Measurements from ENCODE around the gene C1orf105. TPM values are rescaled to one million over a fixed set of nuclear protein-coding genes. Genes with fewer than 3 reads are reported as not detected.

Gene C1orf105
- total and polyA plus RNA-seq, 8 donors = 0.27 TPM; not detected in 7

DNA sequence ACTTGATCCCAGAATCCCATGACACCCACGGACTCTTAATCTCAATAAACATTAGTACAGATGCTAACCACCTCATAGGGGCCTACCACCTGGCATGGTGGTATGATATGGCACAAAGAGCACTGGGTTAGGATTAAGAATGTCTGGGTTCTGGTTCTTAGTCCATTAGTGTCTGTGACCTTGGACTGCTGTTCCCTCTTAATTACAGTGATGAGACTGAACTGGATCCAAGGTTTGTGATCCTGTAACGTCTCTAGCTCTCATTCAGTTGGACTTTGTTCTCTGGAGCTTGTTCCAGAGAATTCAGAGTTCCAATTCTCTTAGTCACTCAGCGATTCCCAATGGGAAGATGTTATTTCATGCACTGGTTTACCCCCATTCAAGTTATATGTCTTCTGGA is 47.0 kb downstream of the C1orf105 start:
- intact Hi-C loops (cut with DNase I) = no loop called here
- Histone ChIP-seq H3K9me3 (no peaks in the 10 kb centered on the region), H3K27me3 (no peaks in the 10 kb centered on the region), H3K36me3 (no peaks in the 10 kb centered on the region), H3K4me1 (no peaks in the 10 kb centered on the region), H3K27ac (no peak overlapping the region), H3K4me3 (no peak overlapping the region)
- ATAC-seq = no peak
- no peak for TF ChIP-seq CTCF (IDR thresholded peaks at IDR 0.05)
- DNase-seq = no peak

DNA sequence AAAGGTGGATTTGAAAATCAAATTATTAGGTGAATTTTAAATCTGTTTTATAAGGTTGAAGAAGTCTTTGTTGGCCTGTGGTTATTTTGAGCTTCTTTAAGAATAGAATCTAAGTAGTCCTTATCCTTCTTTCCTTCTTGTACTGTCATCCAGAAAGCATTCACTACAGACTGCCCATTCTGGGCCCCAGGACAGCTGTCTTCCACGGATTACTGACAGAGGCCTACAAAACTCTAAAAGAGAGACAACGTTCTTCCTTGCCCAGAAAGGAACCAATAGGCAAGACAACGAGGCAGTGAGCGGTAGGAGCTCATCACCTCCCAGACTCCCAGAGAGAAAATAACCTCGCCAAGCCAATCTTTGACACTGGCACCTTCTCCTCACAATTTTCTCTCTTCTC is 47.8 kb downstream of the C1orf105 start:
- H3K36me3 ChIP-seq = no peaks in the 10 kb centered on the region
- ATAC-seq = no peak
- H3K4me3 ChIP-seq = no peak overlapping the region
- no peaks in the 10 kb centered on the region for H3K27me3 ChIP-seq
- no peak for TF ChIP-seq CTCF (IDR thresholded peaks at IDR 0.05)
- no peak for DNase-seq
- H3K9me3 ChIP-seq = no peaks in the 10 kb centered on the region
- no peak overlapping the region for H3K27ac ChIP-seq
- peaks cover 3 to 6% of the 10 kb centered on the region in 2 donors for H3K4me1 ChIP-seq
- intact Hi-C loops (cut with DNase I) = no loop called here

- intact Hi-C loops (cut with DNase I) = no loop called here
- Histone ChIP-seq H3K36me3 (no peaks in the 10 kb centered on the region), H3K4me3 (no peak overlapping the region), H3K27ac (no peak overlapping the region), H3K4me1 (peaks cover 3 to 14% of the 10 kb centered on the region in 2 donors), H3K27me3 (no peaks in the 10 kb centered on the region), H3K9me3 (no peaks in the 10 kb centered on the region)
- DNase-seq (no peak), ATAC-seq (no peak)
- TF ChIP-seq CTCF (IDR thresholded peaks at IDR 0.05) = no peak
Observed at GRCh38 chr1:172469717-172470116, 49.2 kb downstream of the C1orf105 start.

GRCh38 chr1:172470149-172470548 is 49.7 kb downstream of the C1orf105 start:
- intact Hi-C loops (cut with DNase I) = no loop called here
- H3K4me3 ChIP-seq = no peak overlapping the region
- H3K27me3 ChIP-seq = no peaks in the 10 kb centered on the region
- ATAC-seq (no peak), DNase-seq (no peak)
- no peak overlapping the region for H3K27ac ChIP-seq
- TF ChIP-seq CTCF (IDR thresholded peaks at IDR 0.05) = no peak
- peaks cover 3 to 14% of the 10 kb centered on the region in 2 donors for H3K4me1 ChIP-seq
- H3K9me3 ChIP-seq = no peaks in the 10 kb centered on the region
- no peaks in the 10 kb centered on the region for H3K36me3 ChIP-seq

- intact Hi-C loops (cut with DNase I) = no loop called here
- Histone ChIP-seq H3K9me3 (no peaks in the 10 kb centered on the region), H3K27ac (no peak overlapping the region), H3K4me1 (peaks cover 3 to 14% of the 10 kb centered on the region in 2 donors), H3K4me3 (no peak overlapping the region), H3K27me3 (no peaks in the 10 kb centered on the region), H3K36me3 (no peaks in the 10 kb centered on the region)
- TF ChIP-seq CTCF (IDR thresholded peaks at IDR 0.05) = no peak
- ATAC-seq (no peak), DNase-seq (no peak)
Observed at GRCh38 chr1:172471666-172472065, 51.2 kb downstream of the C1orf105 start.
